Activated naive CD4-positive, alpha-beta T cell treated with anti-CD3 and anti-CD28 coated beads, Interleukin-2, amount 10 ng/mL, durations not matched to agents 7 days and 5 days (primary cell): ENCODE measurements around the gene KLHL33.
A peak's percentile ranks its signal among the peaks of the same experiment; 100 is the strongest.
"Not testable (repeated sequence)": the region's sequence is repeated elsewhere in the genome, so short reads cannot be mapped to it uniquely, and the experiment has no call there.

Experiments used
- CTCF ChIA-PET: fragments of 350-600 bp; sonication (Branson Sonifier 250); formaldehyde crosslinking; loops from one replicate; lab custom pipeline; 2021; ENCODE audit warnings: antibody characterized with exemption; lab: Charles Lee
- DNase-seq: peaks from one replicate; pipeline ENCODE4 v3.0.0-alpha.2; 2020
- H3K27ac Mint-ChIP-seq: one replicate; pipeline ENCODE4 v1.8.0; 2021; ENCODE audit warnings: mild to moderate bottlenecking, moderate library complexity, mixed read lengths
- H3K27me3 Mint-ChIP-seq: one replicate; pipeline ENCODE4 v1.8.0; 2021; ENCODE audit warnings: mild to moderate bottlenecking, mixed read lengths
- H3K36me3 Mint-ChIP-seq: one replicate; pipeline ENCODE4 v1.8.0; 2021; ENCODE audit warnings: mixed read lengths
- H3K4me1 Mint-ChIP-seq: one replicate; pipeline ENCODE4 v1.8.0; 2021; ENCODE audit warnings: mixed read lengths
- H3K4me3 Mint-ChIP-seq: one replicate; pipeline ENCODE4 v1.8.0; 2021; ENCODE audit warnings: mild to moderate bottlenecking, moderate library complexity, mixed read lengths
- H3K9me3 Mint-ChIP-seq: one replicate; pipeline ENCODE4 v1.8.0; 2021; ENCODE audit warnings: mixed read lengths

Gene KLHL33

DNA sequence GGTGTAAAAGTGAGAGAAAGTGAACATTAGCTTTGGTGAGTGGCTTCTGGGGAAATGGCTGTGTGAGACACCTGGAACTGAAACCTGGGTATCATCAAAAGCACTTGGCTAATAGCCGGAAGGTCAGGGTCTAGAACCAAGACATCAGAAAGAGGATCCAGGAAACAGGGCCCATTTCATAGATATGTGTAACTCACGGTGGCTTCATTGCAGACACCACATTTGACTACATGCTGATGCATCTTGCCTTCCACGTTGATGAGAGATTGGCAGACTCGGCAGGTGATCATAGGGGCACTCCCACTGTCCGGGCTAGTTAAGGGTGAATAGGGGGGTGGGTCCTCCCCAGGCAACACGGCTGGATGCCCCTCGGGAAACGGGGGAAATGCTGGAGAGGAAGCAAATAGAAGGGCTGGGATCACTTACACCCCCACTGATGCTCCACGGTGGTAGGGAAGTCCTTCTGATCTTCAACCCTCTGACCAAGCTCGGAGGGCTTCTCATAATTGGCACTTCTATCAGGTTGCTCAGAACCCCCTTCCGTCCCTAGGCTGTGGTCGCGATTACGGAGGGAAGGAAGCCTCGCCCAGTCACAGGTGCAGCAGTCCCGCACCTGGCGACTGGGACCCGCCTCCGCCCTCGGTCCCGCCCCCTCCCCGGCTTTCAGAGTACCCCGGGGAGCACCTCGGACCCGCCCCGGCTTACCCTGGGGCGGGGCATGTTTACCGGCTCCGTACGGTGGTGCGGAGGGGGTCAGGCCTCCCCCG lies 24.7 kb upstream of the KLHL33 start:
- peak; percentile 81 for DNase-seq
- Mint-ChIP-seq H3K4me3 (peak overlapping the region; percentile 96), H3K4me1 (peaks cover 39% of the 10 kb centered on the region), H3K9me3 (no peaks in the 10 kb centered on the region), H3K27me3 (peaks cover 4% of the 10 kb centered on the region), H3K36me3 (peaks cover 34% of the 10 kb centered on the region), H3K27ac (peak overlapping the region; percentile 91)
- CTCF ChIA-PET: interaction anchor here (1.0 to 3.1 kb wide), 5 partner anchors 12 to 221 kb away, joined by 3 to 11 read pairs (median 4); no protein-coding TSS in a partner anchor

DNA sequence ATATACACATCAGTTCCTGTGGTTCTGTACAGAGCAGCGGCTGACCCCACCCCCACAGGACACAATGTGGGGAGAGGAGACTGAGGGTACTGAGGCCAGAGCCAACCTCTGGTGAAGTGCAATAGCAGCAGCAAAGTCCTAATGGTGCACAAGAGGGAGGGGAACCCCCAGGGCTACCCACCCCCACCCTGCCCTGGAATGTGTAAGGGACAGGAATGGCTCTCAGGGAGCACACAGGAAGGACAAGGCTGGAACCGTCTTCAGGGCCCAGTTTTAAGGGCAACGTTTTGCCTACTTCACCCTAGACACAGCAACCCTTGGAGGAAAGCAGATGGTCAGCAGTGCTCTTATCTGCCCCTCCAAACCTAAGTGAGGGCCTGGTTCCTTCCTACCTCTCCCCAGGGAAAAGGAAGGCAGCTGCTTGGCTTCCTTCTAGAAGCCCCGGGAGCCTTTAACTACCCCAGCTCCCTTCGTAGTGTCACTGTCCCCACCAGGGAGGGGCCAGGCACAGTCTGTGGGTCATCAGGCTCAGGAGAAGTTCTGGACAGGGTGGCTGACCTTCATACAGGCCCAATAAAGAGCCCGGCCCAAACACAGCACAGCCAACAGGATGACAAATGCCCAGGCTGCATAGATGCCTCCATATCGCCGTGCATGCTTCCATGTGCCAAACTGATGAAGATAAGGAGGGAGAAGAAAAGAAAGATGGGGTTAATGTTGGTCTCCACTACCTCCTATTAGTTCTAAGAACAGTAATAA lies 22.2 kb upstream of the KLHL33 start:
- Mint-ChIP-seq H3K36me3 (peaks cover 34% of the 10 kb centered on the region), H3K27ac (no peak overlapping the region)

DNA sequence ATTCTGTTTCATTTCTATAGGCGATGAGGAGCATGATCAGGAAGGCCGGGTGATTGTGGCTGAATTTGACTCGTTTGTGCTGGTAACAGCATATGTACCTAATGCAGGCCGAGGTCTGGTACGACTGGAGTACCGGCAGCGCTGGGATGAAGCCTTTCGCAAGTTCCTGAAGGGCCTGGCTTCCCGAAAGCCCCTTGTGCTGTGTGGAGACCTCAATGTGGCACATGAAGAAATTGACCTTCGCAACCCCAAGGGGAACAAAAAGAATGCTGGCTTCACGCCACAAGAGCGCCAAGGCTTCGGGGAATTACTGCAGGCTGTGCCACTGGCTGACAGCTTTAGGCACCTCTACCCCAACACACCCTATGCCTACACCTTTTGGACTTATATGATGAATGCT lies 21.0 kb upstream of the KLHL33 start:
- peaks cover 40% of the 10 kb centered on the region for H3K36me3 Mint-ChIP-seq
- no peaks in the 10 kb centered on the region for H3K9me3 Mint-ChIP-seq
- DNase-seq: no peak
- H3K27me3 Mint-ChIP-seq: peaks cover 4% of the 10 kb centered on the region
- CTCF ChIA-PET: no interaction called here
- H3K27ac Mint-ChIP-seq: no peak overlapping the region
- H3K4me1 Mint-ChIP-seq: peaks cover 40% of the 10 kb centered on the region
- no peak overlapping the region for H3K4me3 Mint-ChIP-seq

More for the DNA sequence above, 22.2 kb upstream of the KLHL33 start:
- no peaks in the 10 kb centered on the region for H3K9me3 Mint-ChIP-seq
- CTCF ChIA-PET: no interaction called here
- no peak for DNase-seq
- peaks cover 4% of the 10 kb centered on the region for H3K27me3 Mint-ChIP-seq
- H3K4me1 Mint-ChIP-seq: peaks cover 42% of the 10 kb centered on the region
- no peak overlapping the region for H3K4me3 Mint-ChIP-seq

DNA sequence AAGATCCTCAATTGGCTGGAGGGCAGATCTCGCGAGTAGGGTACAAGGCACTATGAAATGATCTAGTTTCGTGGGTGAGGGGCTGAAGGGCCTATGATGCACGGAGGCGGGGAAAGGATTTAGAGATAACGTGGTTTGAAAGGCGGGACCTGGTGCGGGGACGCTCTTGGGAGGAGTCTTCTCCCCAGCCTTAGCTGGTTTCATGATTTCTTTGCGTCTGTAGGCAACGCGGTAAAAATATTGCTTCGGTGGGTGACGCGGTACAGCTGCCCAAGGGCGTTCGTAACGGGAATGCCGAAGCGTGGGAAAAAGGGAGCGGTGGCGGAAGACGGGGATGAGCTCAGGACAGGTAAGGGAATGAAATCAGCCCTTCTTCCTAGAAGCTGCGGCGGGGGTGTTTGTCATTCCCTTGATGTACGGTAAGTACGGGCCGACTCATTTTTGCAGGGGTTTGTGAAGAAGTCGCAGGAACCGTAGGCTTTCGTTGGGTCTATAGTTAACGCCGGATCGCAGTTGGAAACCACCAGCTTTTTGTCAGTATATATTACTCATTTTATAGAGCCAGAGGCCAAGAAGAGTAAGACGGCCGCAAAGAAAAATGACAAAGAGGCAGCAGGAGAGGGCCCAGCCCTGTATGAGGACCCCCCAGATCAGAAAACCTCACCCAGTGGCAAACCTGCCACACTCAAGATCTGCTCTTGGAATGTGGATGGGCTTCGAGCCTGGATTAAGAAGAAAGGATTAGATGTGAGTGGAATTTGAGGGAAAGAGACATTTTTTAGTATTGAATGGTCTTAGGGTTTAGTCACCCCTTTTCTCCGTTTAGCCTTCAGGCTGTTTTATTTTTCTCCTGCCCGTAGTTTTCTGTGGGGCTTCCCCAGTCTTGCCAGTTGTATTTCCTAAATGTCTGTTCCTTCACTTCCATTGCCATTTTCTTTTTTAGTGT lies 19.7 kb upstream of the KLHL33 start:
- DNase-seq: peak; percentile 83
- Mint-ChIP-seq H3K27me3 (no peaks in the 10 kb centered on the region), H3K36me3 (peaks cover 44% of the 10 kb centered on the region), H3K4me1 (peaks cover 37% of the 10 kb centered on the region), H3K9me3 (no peaks in the 10 kb centered on the region), H3K27ac (no peak overlapping the region), H3K4me3 (no peak overlapping the region)
- CTCF ChIA-PET: interaction anchor here (1.0 to 2.4 kb wide), 4 partner anchors 15 to 158 kb away, joined by 3 to 20 read pairs (median 4); partner anchors contain the start of gene TEP1

DNA sequence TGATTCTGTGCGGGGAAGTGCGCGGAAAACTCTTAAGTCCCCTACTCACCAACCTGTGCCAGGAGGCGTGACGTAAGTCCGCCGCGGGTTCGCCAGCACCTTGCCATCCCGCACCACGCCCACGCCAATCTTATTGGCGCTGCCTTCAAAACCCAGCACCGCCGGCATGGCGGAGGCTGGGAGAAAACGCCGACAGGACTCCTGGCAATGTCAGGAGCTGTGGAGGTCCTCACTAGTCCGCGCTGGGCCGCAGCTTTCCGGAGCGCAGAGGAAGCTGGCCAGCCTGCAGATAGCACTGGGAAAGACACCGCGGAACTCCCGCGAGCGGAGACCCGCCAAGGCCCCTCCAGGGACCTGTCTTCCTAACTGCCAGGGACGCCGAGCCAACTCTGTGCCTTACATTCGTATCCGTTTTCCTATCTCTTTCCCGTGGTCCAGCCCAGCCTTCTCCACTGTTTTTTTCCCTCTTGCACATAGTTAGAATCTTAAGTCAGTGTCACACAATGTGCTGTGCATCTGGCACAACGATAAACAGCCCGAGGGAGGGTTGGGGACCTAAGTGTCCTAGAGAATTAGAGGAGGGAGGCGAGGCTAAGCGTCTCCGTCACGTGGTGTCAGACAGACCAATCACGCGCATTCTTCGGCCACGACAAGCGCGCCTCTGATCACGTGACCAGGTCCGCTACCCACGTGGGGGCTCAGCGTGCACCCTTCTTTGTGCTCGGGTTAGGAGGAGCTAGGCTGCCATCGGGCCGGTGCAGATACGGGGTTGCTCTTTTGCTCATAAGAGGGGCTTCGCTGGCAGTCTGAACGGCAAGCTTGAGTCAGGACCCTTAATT lies 18.8 kb upstream of the KLHL33 start, which contains the start of the genes APEX1 and OSGEP:
Gene APEX1, plus strand, starts transcription at position 711 of the 839 bp plus-strand sequence. CDS start 420 bp downstream, outside the sequence.
Gene OSGEP, minus strand, starts transcription at position 297 of the 839 bp plus-strand sequence. Its CDS starts 129 bp downstream, at position 168.
- CTCF ChIA-PET: interaction anchor here (1.0 to 2.4 kb wide), 4 partner anchors 14 to 159 kb away, joined by 3 to 20 read pairs (median 4); partner anchors contain the start of gene TEP1
- peaks cover 40% of the 10 kb centered on the region for H3K36me3 Mint-ChIP-seq
- no peaks in the 10 kb centered on the region for H3K9me3 Mint-ChIP-seq
- H3K4me3 Mint-ChIP-seq: peak within 1 kb of the TSS; percentile 36
- no peak within 1 kb of the TSS for H3K27ac Mint-ChIP-seq
- DNase-seq: peak; percentile 99
- H3K27me3 Mint-ChIP-seq: no peaks in the 10 kb centered on the region
- H3K4me1 Mint-ChIP-seq: peaks cover 28% of the 10 kb centered on the region

DNA sequence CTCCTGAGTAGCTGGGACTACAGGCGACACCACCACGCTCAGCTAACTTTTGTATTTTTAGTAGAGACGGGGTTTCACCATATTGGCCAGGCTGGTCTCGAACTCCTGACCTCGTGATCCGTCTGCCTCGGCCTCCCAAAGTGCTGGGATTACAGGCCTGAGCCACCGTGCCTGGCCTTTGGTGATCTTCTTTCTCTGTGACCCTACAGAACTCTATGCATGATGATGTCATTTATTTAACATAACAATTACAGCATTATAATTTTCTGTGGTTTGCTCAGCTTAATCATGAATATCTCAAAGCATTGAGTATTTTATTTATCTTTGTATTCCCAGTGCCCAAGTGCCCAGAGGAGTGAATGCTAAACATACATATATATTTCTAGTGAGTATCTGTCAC lies 16.9 kb upstream of the KLHL33 start:
- CTCF ChIA-PET: interaction anchor here (1.2 kb wide), 1 partner anchor 37 kb away, joined by 10 read pairs; no protein-coding TSS in a partner anchor
- H3K9me3 Mint-ChIP-seq, H3K27me3 Mint-ChIP-seq, DNase-seq: not testable (repeated sequence)
- peak overlapping the region; percentile 43 for H3K4me3 Mint-ChIP-seq
- H3K36me3 Mint-ChIP-seq: peaks cover 46% of the 10 kb centered on the region
- H3K27ac Mint-ChIP-seq: peak overlapping the region; percentile 67
- peaks cover 17% of the 10 kb centered on the region for H3K4me1 Mint-ChIP-seq

DNA sequence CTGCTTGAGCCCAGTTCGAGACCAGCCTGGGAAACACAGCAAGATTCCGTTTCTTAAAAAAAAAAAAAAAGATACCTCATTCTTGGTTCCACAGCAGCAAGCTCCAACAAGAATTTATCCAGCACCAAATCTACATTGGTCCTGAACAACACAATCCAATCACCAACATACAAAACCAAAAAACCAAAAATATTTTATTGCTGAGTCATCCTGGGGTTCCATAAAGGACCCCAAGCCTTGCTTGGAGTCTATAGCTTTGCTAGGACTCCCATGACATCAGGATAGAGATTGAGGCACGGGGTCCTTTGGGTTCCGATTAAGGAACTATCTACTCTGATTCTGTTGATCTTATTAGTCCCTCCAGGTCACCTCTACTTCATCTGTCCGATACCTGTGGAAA lies 10.9 kb upstream of the KLHL33 start:
- H3K4me3 Mint-ChIP-seq: no peak overlapping the region
- no peak overlapping the region for H3K27ac Mint-ChIP-seq
- H3K4me1 Mint-ChIP-seq: peaks cover 4% of the 10 kb centered on the region
- peaks cover 43% of the 10 kb centered on the region for H3K36me3 Mint-ChIP-seq
- H3K9me3 Mint-ChIP-seq: no peaks in the 10 kb centered on the region
- DNase-seq: no peak
- CTCF ChIA-PET: no interaction called here
- H3K27me3 Mint-ChIP-seq: no peaks in the 10 kb centered on the region

DNA sequence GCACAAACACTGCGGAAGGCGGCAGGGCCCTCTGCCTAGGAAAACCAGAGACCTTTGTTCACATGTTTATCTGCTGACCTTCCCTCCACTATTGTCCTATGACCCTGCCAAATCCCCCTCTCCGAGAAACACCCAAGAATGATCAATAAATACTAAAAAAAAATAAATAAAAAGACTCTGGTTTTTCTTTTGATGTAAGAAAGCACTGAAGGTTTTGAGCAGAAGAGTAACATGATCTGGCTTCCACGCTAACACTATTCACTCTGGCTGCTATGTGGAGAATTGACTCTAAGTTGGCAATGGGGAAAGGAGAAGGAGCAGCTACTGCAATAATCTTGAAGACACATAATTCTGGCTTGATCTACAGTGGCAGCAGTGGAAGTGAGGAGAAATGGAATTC lies 7.7 kb upstream of the KLHL33 start:
- CTCF ChIA-PET, H3K4me3 Mint-ChIP-seq, H3K27ac Mint-ChIP-seq, DNase-seq, H3K9me3 Mint-ChIP-seq: not testable (repeated sequence)
- peaks cover 20% of the 10 kb centered on the region for H3K4me1 Mint-ChIP-seq
- peaks cover 11% of the 10 kb centered on the region for H3K27me3 Mint-ChIP-seq
- peaks cover 24% of the 10 kb centered on the region for H3K36me3 Mint-ChIP-seq

DNA sequence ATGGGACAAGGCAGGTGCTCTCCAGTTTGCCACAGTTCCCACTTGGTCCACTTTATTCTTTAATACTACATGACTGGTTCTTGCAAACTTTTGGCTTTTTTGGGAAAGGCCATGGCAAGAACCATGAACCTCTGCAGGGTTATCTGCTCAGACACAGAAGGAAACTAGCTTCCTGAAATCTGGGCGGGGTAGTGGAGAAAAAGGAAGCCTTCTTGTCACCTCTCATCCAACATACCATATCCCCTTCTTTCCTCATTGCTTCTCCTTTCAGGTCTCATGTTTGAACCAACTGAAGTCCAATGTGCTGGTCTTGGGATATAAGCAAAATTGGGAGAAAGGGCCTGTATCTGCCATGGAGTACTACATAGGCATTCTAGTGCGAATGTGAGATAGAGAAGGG lies 5.5 kb upstream of the KLHL33 start:
- H3K27me3 Mint-ChIP-seq: peaks cover 18% of the 10 kb centered on the region
- H3K4me1 Mint-ChIP-seq: peaks cover 22% of the 10 kb centered on the region
- no peaks in the 10 kb centered on the region for H3K9me3 Mint-ChIP-seq
- H3K36me3 Mint-ChIP-seq: peaks cover 6% of the 10 kb centered on the region
- H3K4me3 Mint-ChIP-seq: no peak overlapping the region
- CTCF ChIA-PET: interaction anchor here (1.2 kb wide), 1 partner anchor 26 kb away, joined by 3 read pairs; no protein-coding TSS in a partner anchor
- H3K27ac Mint-ChIP-seq: no peak overlapping the region
- no peak for DNase-seq

DNA sequence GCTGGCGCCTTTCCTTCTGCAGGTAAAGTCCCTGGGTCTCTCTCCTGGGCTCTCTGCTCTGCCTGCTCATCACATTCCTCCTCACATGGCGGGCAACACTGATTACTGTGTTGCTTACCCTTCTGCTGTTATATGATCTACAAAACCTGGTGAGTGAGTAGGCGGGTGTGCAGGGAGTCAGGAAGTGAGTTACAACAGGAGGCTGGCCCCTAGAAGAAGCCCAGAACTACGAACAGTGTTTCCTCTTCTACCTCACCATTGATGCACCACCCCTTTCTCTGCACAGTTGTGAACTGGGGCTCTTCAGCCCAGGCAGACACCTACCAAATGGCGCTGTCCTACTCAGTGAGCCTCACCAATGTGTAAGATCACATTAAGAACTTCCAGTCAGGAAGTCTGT lies 4.9 kb upstream of the KLHL33 start:
- Mint-ChIP-seq H3K9me3 (no peaks in the 10 kb centered on the region), H3K4me1 (peaks cover 22% of the 10 kb centered on the region)
- CTCF ChIA-PET: interaction anchor here (1.2 kb wide), 1 partner anchor 14 kb away, joined by 3 read pairs; the partner anchor contains the start of genes APEX1 and OSGEP

DNA sequence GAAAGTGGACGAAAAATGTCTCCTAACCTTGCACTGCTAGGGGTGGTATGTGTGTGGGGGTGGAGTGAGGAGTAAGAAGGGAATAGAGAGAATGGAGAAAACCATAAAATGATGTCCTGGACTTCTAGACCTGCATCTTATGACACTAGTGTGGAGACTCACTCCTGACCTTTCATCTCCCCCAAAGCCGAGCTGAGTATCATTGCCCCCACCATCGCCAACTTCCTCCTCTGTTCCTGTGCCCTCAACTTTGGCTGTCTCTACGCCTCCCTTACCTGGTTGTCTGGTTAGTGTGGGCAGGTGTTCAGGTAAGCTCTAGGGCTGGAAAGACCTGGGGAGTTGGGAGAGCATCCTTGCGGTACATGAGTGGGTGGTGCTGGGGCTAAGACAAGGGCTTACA lies 4.5 kb upstream of the KLHL33 start:
- H3K27me3 Mint-ChIP-seq: peaks cover 20% of the 10 kb centered on the region
- peaks cover 6% of the 10 kb centered on the region for H3K36me3 Mint-ChIP-seq
- H3K9me3 Mint-ChIP-seq: no peaks in the 10 kb centered on the region
- CTCF ChIA-PET: interaction anchor here (1.2 kb wide), 1 partner anchor 14 kb away, joined by 3 read pairs; the partner anchor contains the start of genes APEX1 and OSGEP
- no peak for DNase-seq
- no peak overlapping the region for H3K27ac Mint-ChIP-seq
- peaks cover 22% of the 10 kb centered on the region for H3K4me1 Mint-ChIP-seq
- H3K4me3 Mint-ChIP-seq: no peak overlapping the region

More for the DNA sequence above, 4.9 kb upstream of the KLHL33 start:
- no peak overlapping the region for H3K4me3 Mint-ChIP-seq
- peak; percentile 46 for DNase-seq
- H3K36me3 Mint-ChIP-seq: peaks cover 6% of the 10 kb centered on the region
- peaks cover 18% of the 10 kb centered on the region for H3K27me3 Mint-ChIP-seq
- H3K27ac Mint-ChIP-seq: peak overlapping the region; percentile 61

DNA sequence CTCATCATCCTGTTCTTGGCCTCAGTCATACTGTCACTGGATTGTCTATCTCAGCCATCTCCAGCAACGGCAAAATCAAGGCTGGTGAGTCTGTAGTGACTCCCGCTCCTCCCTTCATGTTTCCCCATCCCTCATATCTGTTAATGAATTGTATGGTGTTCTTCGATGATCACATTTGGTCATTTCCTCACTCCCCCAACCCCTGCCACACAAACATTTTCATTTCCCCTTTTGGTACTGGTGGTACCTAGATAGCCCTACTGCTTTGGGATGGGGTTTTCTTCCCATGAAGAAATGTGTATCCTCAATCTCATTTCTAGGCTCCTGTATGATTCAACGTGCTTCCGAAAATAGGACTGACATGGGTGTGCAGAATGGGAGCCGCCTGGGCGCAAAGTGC lies 2.7 kb upstream of the KLHL33 start:
- no peaks in the 10 kb centered on the region for H3K9me3 Mint-ChIP-seq
- H3K36me3 Mint-ChIP-seq: peaks cover 6% of the 10 kb centered on the region
- CTCF ChIA-PET: no interaction called here
- H3K27me3 Mint-ChIP-seq: peaks cover 22% of the 10 kb centered on the region
- H3K27ac Mint-ChIP-seq: no peak overlapping the region
- no peak overlapping the region for H3K4me3 Mint-ChIP-seq
- peaks cover 22% of the 10 kb centered on the region for H3K4me1 Mint-ChIP-seq
- DNase-seq: no peak
